ENCODE data around the gene ZNF740.

Gene ZNF740

DNA sequence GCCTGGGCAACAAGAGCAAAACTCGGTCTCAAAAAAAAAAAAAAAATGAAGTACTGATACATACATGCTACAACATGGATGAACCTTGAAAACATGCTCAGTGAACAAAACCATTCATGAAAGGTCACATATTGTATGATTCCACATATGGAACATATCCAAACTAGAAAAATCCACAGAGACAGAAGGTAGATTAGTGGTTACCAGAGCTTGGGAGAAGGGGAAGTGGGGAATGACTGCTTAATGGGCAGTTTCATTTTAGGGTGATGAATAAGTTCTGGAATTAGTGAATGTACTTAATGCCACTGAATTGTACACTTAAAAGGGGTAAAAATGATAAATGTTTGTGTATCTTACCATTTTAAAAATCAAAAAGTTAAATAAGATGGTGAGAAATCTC is 23.8 kb downstream of the ZNF740 start:
- TF ChIP-seq, protein P1, sequence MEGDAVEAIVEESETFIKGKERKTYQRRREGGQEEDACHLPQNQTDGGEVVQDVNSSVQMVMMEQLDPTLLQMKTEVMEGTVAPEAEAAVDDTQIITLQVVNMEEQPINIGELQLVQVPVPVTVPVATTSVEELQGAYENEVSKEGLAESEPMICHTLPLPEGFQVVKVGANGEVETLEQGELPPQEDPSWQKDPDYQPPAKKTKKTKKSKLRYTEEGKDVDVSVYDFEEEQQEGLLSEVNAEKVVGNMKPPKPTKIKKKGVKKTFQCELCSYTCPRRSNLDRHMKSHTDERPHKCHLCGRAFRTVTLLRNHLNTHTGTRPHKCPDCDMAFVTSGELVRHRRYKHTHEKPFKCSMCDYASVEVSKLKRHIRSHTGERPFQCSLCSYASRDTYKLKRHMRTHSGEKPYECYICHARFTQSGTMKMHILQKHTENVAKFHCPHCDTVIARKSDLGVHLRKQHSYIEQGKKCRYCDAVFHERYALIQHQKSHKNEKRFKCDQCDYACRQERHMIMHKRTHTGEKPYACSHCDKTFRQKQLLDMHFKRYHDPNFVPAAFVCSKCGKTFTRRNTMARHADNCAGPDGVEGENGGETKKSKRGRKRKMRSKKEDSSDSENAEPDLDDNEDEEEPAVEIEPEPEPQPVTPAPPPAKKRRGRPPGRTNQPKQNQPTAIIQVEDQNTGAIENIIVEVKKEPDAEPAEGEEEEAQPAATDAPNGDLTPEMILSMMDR (IDR thresholded peaks at IDR 0.05; ENCODE audit: insufficient read depth, low read length, missing control alignments) = no peak
- H3K4me3 ChIP-seq (ENCODE audit: low read depth, low read length) = no peak overlapping the region
- no peak for DNase-seq (ENCODE audit: low read depth, low spot score)
- ChIA-PET POLR2A (no interaction called here), CTCF (interaction anchor here (0.6 to 24.6 kb wide), 8 partner anchors 8 to 219 kb away, joined by 3 to 659 read pairs (median 4); partner anchors contain the start of genes CSAD, MYG1 and PFDN5)

DNA sequence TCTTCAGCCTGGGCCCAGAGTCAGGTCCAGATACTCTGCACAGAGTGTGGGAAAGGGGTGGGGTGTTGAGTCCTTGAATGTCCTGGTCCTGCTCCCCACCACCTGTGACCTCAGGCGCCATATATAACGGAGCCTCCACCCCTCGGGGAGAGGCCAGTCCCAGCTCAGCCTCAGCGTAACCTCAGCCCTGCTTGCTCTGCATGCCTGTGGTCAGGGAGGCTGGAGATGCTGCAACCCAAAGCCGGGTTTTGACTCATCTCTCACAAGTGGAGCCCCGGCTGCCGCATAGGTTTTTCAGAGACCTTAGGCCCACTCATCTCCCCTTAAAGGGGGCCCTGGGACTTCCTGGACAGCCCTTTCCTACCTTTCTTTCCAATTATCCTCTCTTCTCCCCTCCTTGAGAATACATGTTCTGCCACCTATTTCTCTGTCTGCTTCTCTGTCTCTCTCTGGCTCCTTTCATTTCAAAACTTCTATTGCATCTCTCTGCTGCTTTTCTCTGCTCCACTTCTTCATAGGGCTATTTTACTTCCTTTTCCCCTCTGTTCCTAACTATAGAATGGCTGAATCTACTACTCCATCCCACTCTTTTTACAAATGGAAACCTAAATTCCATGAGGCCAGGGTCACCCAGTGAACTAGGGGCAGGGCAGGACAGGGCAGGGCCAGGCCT is 25.4 kb downstream of the ZNF740 start:
- ChIA-PET CTCF (interaction anchor here (1.0 to 24.6 kb wide), 10 partner anchors 8 to 139 kb away, joined by 3 to 659 read pairs (median 4); partner anchors contain the start of genes AAAS, CSAD, MYG1 and PFDN5), POLR2A (interaction anchor here (1.0 kb wide), 1 partner anchor 102 kb away, joined by 5 read pairs; no protein-coding TSS in a partner anchor)
- H3K4me3 ChIP-seq (ENCODE audit: low read depth, low read length) = no peak overlapping the region
- DNase-seq (ENCODE audit: low read depth, low spot score) = no peak
- TF ChIP-seq, protein P1 (IDR thresholded peaks at IDR 0.05; ENCODE audit: insufficient read depth, low read length, missing control alignments) = no peak

DNA sequence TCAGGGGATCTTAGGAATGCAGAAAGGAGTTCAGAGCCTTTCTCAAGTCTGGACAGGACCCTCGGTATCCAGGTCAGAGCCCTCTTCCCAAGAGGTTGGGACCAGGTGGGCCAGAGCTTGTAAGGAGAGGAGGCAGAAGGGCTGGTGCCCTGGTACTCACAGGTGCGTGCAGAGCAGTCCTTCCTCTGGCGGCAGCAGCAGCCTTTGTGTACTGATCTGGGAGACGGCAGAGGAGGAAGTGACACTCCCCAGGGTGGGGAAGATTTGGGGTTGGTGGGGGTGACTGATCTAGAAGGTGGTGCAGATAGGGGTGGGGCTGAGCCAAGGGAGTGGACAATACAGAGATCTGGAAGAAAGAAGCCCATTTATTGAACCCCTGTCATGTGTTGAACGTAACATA is 26.5 kb downstream of the ZNF740 start, which contains the start of gene ITGB7:
Gene ITGB7, minus strand, starts transcription at position 210 of the 400 bp plus-strand sequence. CDS start 6,808 bp downstream, outside the sequence.
- CTCF ChIA-PET = interaction anchor here (0.7 to 24.6 kb wide), 9 partner anchors 9 to 141 kb away, joined by 3 to 659 read pairs (median 4); partner anchors contain the start of genes AAAS, MYG1 and PFDN5

DNA sequence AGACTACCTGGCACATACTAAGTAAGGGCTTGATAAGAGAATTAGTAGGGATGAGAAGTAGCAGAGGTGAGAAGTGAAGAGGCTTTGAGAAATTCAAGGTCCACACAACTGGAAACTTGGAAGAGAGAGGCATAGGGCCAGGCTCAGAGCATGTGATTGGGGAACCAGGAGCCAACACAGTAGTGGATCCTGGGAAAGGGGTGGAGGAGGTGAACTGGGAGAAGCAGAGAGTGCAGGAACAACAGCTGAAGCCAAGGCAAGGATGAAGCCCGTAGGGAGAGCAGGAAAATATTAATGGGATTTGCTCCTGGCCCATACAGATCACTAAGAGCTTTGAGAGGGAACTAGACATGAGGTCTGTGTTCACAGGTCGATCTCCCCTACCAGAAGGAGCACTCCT is 27.9 kb downstream of the ZNF740 start:
- no peak overlapping the region for H3K4me3 ChIP-seq (ENCODE audit: low read depth, low read length)
- CTCF ChIA-PET = interaction anchor here (0.7 to 24.6 kb wide), 10 partner anchors 9 to 213 kb away, joined by 3 to 659 read pairs (median 5); partner anchors contain the start of genes AAAS, MYG1 and PFDN5
- POLR2A ChIA-PET = no interaction called here
- TF ChIP-seq, protein P1 (IDR thresholded peaks at IDR 0.05; ENCODE audit: insufficient read depth, low read length, missing control alignments) = no peak
- DNase-seq (ENCODE audit: low read depth, low spot score) = no peak

More for the DNA sequence above, 26.5 kb downstream of the ZNF740 start, which contains the start of gene ITGB7:
- POLR2A ChIA-PET = no interaction called here
- TF ChIP-seq, protein P1 (IDR thresholded peaks at IDR 0.05; ENCODE audit: insufficient read depth, low read length, missing control alignments) = no peak
- H3K4me3 ChIP-seq (ENCODE audit: low read depth, low read length) = no peak within 1 kb of the TSS
- DNase-seq (ENCODE audit: low read depth, low spot score) = no peak

DNA sequence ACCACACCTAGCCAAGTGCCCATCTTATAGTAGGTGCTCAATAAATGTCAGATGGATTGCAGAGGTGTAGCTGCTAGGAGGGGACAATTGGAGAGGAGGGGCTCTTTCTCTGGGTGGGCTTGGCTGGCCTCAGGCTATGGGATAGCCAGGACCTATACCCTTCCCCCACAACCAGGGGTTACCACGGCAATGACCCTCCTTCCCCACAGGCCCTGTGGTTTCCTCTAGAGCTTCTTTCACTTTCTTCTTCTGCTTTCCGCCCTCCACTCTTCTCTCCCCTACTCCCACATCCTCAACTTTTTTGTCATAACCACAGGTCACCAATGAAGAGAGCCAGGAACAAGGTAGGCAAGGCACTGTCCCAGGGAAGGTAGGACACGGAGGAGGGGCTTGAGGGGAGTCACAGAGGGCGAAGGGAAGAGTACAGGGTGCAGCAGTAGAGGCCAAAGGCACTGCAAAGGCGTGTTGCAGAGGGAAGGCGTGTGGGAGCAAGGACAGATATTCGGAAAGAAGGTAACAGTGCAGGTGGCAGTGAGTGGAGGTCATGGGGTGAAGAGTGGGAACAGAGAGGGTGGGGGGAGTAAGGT is 28.4 kb downstream of the ZNF740 start:
- ChIA-PET POLR2A (no interaction called here), CTCF (interaction anchor here (1.0 to 24.6 kb wide), 8 partner anchors 9 to 212 kb away, joined by 3 to 659 read pairs (median 6); partner anchors contain the start of genes AAAS, MYG1 and PFDN5)
- TF ChIP-seq, protein P1 (IDR thresholded peaks at IDR 0.05; ENCODE audit: insufficient read depth, low read length, missing control alignments) = no peak
- no peak for DNase-seq (ENCODE audit: low read depth, low spot score)
- H3K4me3 ChIP-seq (ENCODE audit: low read depth, low read length) = no peak overlapping the region

DNA sequence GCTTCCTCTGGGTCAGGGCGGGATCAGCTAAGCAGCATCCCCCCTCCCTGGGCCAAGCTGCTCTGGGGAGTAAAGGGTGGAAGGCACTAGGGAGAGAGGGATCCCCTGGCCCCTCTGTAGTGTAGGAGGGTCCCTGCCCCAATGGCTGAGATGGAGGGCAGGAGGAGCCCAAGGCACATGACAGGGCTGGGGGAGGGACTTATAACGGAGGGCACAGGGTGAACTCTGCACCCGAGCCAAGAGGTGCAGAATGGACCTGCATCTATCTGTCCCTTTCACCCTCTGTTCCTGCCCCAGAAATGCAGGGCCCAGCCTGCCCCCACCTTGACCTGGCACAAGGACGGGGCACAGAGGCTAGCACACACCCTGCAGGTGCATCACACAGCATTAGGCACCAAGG is 30.3 kb downstream of the ZNF740 start:
- H3K4me3 ChIP-seq (ENCODE audit: low read depth, low read length) = no peak overlapping the region
- TF ChIP-seq, protein P1 (IDR thresholded peaks at IDR 0.05; ENCODE audit: insufficient read depth, low read length, missing control alignments) = no peak
- DNase-seq (ENCODE audit: low read depth, low spot score) = no peak
- CTCF ChIA-PET = interaction anchor here (0.9 to 24.6 kb wide), 17 partner anchors 8 to 141 kb away, joined by 3 to 659 read pairs (median 14); partner anchors contain the start of genes AAAS, ESPL1, MYG1 and PFDN5
- POLR2A ChIA-PET = no interaction called here
